ENCODE measurements around the gene ZNF654. TPM values are rescaled to one million over a fixed set of nuclear protein-coding genes. Genes with fewer than 3 reads are reported as not detected.
A peak's percentile ranks its signal among the peaks of the same experiment; 100 is the strongest.

ZNF654 gene
- total RNA-seq, 1 donor from 2014 or later, result 2.3 TPM

DNA sequence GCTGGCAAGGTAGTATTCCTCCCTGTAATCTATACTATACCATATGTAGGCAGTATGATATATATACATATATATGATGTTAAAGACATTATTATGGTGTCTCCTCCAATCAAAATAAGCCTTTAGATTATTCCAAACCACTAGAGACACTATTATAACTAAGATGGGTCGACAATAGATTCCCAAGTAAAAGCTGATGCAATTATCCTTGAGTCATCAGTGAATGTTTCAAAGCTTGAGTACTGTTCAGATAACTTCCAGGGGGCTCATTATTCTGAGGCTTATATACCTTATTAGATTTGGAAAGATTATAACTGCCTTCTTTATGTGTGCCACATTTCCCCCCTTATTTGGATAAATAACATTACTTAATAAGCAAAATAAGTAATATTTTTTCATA lies 78.8 kb downstream of the ZNF654 start:
- TF ChIP-seq, protein P1, sequence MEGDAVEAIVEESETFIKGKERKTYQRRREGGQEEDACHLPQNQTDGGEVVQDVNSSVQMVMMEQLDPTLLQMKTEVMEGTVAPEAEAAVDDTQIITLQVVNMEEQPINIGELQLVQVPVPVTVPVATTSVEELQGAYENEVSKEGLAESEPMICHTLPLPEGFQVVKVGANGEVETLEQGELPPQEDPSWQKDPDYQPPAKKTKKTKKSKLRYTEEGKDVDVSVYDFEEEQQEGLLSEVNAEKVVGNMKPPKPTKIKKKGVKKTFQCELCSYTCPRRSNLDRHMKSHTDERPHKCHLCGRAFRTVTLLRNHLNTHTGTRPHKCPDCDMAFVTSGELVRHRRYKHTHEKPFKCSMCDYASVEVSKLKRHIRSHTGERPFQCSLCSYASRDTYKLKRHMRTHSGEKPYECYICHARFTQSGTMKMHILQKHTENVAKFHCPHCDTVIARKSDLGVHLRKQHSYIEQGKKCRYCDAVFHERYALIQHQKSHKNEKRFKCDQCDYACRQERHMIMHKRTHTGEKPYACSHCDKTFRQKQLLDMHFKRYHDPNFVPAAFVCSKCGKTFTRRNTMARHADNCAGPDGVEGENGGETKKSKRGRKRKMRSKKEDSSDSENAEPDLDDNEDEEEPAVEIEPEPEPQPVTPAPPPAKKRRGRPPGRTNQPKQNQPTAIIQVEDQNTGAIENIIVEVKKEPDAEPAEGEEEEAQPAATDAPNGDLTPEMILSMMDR (IDR thresholded peaks at IDR 0.05), result no peak
- Histone ChIP-seq H3K4me1 (no peaks in the 10 kb centered on the region), H3K27ac (no peak overlapping the region), H3K27me3 (no peaks in the 10 kb centered on the region), H3K4me3 (no peak overlapping the region), H3K36me3 (peaks cover 9 to 57% of the 10 kb centered on the region in 2 donors), H3K9me3 (no peaks in the 10 kb centered on the region)
- no peak for DNase-seq (ENCODE audit: low spot score in 2 of 2)
- intact Hi-C loops (cut with DNase I), result no loop called here

DNA sequence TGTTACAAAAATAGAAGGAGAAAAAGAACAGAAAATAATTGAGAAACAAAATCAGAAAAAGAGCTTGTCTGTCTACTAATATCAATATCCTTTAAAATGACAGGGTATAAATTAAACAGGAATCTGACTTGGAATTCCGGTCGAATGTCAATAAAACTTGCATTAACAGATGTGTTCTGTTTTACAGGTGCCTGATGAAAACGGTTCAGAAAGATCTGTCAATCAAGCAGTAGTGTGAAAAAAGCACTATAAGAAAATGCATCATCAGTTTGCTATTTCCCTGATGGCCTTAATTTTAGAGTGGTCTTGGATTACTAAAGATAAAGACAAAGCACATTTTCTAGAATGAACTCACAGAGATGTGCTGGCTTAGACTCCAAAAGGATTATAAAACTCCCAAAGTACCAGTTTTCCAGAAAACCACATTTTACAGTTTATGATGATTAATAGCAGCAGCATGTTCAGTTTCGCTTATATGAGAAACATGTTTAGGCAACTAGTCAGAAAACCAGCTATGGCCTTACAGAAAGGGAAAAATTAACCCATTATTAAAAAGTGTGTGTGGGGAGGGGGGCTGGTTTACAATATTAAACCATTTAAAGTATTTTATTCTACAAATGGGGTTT lies 82.5 kb downstream of the ZNF654 start:
- H3K4me3 ChIP-seq, result no peak overlapping the region
- intact Hi-C loops (cut with DNase I), result no loop called here
- no peaks in the 10 kb centered on the region for H3K9me3 ChIP-seq
- TF ChIP-seq, protein P1 (IDR thresholded peaks at IDR 0.05), result no peak
- no peaks in the 10 kb centered on the region for H3K27me3 ChIP-seq
- H3K36me3 ChIP-seq, result peaks cover 6 to 43% of the 10 kb centered on the region in 2 donors
- no peak overlapping the region for H3K27ac ChIP-seq
- DNase-seq (ENCODE audit: low spot score in 2 of 2), result no peak
- H3K4me1 ChIP-seq, result no peaks in the 10 kb centered on the region

DNA sequence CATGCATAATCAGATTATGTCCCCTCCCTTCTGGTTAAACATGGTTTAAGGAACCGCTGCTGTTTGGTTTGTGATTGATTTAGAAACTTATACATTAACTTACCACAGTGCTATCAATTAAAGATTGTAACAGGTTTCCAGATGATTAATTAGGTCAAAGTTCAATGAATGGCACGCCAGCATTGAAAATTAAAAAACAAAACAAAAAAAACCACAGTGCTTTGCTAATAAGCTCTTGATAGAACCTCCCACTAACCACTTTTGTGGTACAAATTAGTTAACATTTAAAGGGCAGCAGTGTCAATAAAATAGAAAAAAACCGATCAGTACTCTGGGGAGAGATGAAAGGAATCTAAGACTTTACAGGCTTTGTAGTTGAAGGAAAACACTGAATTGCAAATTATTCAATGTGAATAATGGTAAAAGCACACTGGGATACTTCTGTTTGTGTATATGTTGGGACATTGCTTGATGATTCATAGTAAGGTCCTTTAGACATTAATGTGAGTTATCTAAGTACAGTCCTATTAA lies 83.1 kb downstream of the ZNF654 start:
- Histone ChIP-seq H3K36me3 (peaks cover 6 to 39% of the 10 kb centered on the region in 2 donors), H3K4me3 (no peak overlapping the region), H3K27ac (no peak overlapping the region), H3K27me3 (no peaks in the 10 kb centered on the region), H3K4me1 (no peaks in the 10 kb centered on the region), H3K9me3 (no peaks in the 10 kb centered on the region)
- intact Hi-C loops (cut with DNase I), result no loop called here
- no peak for DNase-seq (ENCODE audit: low spot score in 2 of 2)
- TF ChIP-seq, protein P1 (IDR thresholded peaks at IDR 0.05), result no peak

DNA sequence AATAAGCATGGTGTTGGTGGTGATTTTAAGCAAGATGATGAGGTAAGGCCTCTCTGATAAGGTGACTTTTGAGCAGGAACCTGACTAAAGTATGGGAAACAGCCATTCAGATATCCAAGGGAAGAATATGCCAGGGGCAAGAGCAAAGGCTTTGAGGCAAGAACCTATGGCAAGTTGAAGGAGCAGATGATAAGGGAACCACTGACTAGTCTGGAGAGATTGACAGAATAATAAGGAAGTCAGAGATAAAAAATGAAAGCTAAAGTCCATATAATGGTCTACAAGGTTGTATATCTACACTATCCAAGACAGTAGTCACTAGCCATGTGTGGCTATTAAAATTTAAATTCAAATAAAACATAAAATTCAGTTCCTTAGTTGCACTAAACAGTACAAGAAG lies 88.2 kb downstream of the ZNF654 start:
- intact Hi-C loops (cut with DNase I), result no loop called here
- TF ChIP-seq, protein P1 (IDR thresholded peaks at IDR 0.05), result no peak
- no peaks in the 10 kb centered on the region for H3K27me3 ChIP-seq
- peaks cover 0 to under 1% of the 10 kb centered on the region in 2 donors for H3K36me3 ChIP-seq
- H3K4me1 ChIP-seq, result peaks cover 0 to 11% of the 10 kb centered on the region in 2 donors
- DNase-seq (ENCODE audit: low spot score in 2 of 2), result no peak
- H3K4me3 ChIP-seq, result no peak overlapping the region
- H3K27ac ChIP-seq, result no peak overlapping the region
- H3K9me3 ChIP-seq, result no peaks in the 10 kb centered on the region

DNA sequence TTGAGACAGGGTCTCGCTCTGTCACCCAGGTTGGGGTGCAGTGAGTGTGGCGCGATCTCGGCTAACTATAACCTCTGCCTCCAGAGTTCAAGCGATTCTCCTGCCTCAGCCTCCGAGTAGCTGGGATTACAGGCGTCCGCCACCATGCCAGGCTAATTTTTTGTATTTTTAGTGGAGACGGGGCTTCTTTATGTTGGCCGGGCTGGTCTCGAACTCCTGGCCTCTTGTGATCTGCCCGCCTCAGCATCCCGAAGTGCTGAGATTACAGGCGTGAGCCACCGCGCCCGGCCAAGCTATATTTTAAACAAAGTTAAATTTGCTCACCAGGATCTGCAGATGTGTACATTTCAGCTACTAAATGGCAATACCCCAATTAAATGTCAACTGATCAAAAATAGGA lies 89.6 kb downstream of the ZNF654 start:
- DNase-seq (ENCODE audit: low spot score in 2 of 2), result no peak
- intact Hi-C loops (cut with DNase I), result loop anchor here (1.0 kb wide), 1 partner anchor 90 kb away; no protein-coding TSS in a partner anchor
- Histone ChIP-seq H3K9me3 (no peaks in the 10 kb centered on the region), H3K27me3 (no peaks in the 10 kb centered on the region), H3K4me3 (peak overlapping the region; percentile 70 to 99), H3K4me1 (peaks cover 2 to 17% of the 10 kb centered on the region in 2 donors), H3K36me3 (peaks cover 3 to 5% of the 10 kb centered on the region in 2 donors), H3K27ac (no peak overlapping the region)
- TF ChIP-seq, protein P1 (IDR thresholded peaks at IDR 0.05), result no peak
